ENCODE results near the gene ERC2.

ERC2 gene

DNA sequence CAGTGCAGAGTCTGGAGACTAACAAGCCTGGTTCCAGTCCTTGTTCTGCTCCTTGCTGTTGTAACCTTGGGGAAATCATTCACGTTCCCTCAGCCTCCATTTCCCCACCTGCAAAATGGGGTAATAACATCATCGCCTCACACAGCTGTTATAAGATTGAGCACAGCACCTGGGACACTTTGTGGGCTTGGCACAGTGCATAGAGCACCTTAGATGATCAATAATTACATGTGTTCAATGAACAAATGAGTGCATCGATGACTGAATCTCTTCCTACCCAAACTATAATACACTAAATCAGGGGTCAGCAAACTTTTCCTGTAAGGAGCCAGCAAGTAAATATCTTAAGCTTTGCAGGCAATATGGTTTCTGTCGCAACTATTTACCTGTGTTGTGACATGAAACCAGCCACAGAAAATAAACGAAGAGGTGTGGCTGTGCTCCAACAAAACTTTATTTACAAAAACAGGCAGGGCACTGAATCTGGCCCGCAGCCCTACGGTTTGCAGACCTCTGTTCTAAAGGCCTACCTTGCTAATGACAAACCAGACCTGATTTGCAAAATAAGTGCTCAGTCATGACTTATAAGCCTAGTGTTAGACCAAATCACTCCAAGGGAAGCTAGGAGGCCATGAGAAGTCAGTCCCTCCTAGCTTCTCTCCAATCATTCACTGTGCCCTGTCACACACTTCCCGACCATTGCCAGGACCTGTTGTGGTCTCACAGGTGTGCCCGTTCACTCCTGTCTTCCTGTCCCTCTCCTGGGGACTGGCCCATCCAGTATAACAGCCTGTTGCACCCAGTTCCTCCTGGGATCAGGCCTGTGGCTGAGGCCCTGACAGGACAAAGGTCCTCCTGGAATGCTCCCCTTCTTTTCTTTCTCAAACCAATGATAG is 831.7 kb downstream of the ERC2 start:
- H3K4me3 ChIP-seq (ENCODE audit: low read depth, low read length) = no peak overlapping the region
- TF ChIP-seq CTCF (IDR thresholded peaks at IDR 0.05; ENCODE audit: low read depth, low read length, missing control alignments) = no peak
- in situ Hi-C loops (cut with HindIII; ENCODE audit: low sequenced_read_pairs) = no loop called here
- no peak for DNase-seq (ENCODE audit: low read depth)

- in situ Hi-C loops (cut with HindIII; ENCODE audit: low sequenced_read_pairs) = no loop called here
- no peak for TF ChIP-seq CTCF (IDR thresholded peaks at IDR 0.05; ENCODE audit: low read depth, low read length, missing control alignments)
- no peak overlapping the region for H3K4me3 ChIP-seq (ENCODE audit: low read depth, low read length)
- no peak for DNase-seq (ENCODE audit: low read depth)
These were observed 833.9 kb downstream of the ERC2 start for GRCh38 chr3:55634345-55634744.

GRCh38 chr3:55633333-55633732 is 834.9 kb downstream of the ERC2 start:
- no peak overlapping the region for H3K4me3 ChIP-seq (ENCODE audit: low read depth, low read length)
- TF ChIP-seq CTCF (IDR thresholded peaks at IDR 0.05; ENCODE audit: low read depth, low read length, missing control alignments) = peak; percentile 8
- no peak for DNase-seq (ENCODE audit: low read depth)
- in situ Hi-C loops (cut with HindIII; ENCODE audit: low sequenced_read_pairs) = no loop called here

DNA sequence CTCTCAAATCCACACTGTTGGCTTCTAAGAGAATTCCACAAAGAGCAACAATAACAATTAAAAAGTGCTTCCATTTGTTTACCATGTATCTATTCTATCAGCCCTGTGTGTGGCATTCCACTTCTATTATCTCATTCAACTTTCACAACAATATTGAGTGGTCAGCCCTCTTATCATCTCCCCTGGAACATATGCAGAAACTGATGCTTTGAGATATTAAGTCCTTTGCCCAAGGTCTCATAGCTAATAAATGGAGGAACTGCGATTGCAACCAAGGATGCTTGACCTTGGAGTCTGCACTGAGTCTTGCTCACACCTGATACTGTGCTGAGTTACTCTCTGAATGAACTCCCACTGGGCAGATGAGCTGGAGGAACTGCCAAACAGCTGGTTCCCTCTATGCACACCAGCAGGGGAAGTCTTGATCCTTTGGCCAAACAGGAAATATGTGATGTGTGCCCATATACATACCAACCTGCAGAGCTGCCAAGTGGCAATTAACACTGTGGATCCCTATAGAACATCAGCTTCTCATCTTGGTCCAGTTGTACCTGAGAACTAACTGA is 836.4 kb downstream of the ERC2 start:
- TF ChIP-seq CTCF (IDR thresholded peaks at IDR 0.05; ENCODE audit: low read depth, low read length, missing control alignments) = no peak
- H3K4me3 ChIP-seq (ENCODE audit: low read depth, low read length) = no peak overlapping the region
- DNase-seq (ENCODE audit: low read depth) = no peak
- in situ Hi-C loops (cut with HindIII; ENCODE audit: low sequenced_read_pairs) = no loop called here

GRCh38 chr3:55630921-55631299 is 837.4 kb downstream of the ERC2 start:
- no peak overlapping the region for H3K4me3 ChIP-seq (ENCODE audit: low read depth, low read length)
- TF ChIP-seq CTCF (IDR thresholded peaks at IDR 0.05; ENCODE audit: low read depth, low read length, missing control alignments) = no peak
- in situ Hi-C loops (cut with HindIII; ENCODE audit: low sequenced_read_pairs) = no loop called here
- no peak for DNase-seq (ENCODE audit: low read depth)

DNA sequence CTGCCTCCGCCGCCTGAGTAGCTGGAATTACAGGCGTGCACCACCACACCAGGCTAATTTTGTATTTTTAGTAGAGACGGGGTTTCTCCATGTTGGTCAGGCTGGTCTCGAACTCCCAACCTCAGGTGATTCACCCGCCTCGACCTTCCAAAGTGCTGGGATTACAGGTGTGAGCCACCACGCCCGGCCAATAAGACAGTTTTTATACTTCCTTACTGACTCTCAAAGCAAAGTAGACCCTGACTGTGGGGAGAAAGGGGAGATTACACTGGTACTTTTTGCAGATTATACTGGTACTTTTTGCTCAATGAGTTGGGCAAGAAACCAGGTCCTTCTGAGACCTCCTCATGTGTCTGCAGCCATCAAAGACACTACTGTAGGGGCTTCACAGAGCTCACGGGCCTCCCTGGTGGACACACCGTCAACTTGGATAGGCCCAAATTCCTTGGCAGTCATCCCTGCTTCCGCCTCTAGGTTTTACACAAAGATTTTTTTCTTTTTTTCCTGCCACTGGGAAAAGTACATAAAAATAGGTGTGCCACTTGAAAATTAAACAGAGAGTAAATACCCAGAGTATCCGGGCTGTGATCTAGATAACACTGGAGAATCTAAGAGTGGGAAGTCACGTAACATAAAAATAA is 837.9 kb downstream of the ERC2 start:
- no peak for TF ChIP-seq CTCF (IDR thresholded peaks at IDR 0.05; ENCODE audit: low read depth, low read length, missing control alignments)
- no peak for DNase-seq (ENCODE audit: low read depth)
- in situ Hi-C loops (cut with HindIII; ENCODE audit: low sequenced_read_pairs) = no loop called here
- no peak overlapping the region for H3K4me3 ChIP-seq (ENCODE audit: low read depth, low read length)

Data from astrocyte of the cerebellum (primary cell).